Vagina (tissue), 2 donors: ENCODE results near the gene SLC34A3. TPM values are rescaled to one million over a fixed set of nuclear protein-coding genes. Genes with fewer than 3 reads are reported as not detected.

Source experiments
- DNase-seq, 2 donors: peaks; one replicate each; pipeline ENCODE4 v3.0.0-alpha.2; 2017; ENCODE audit errors: extremely low spot score in 2 of 2
- H3K27ac ChIP-seq: fragments of 200-600 bp; sonication (generic); one replicate; pipeline ENCODE4 v1.5.1; 2019
- H3K27me3 ChIP-seq: fragments of 200-600 bp; sonication (generic); one replicate; pipeline ENCODE4 v1.5.1; 2019
- H3K36me3 ChIP-seq, 2 donors: fragments of 200-600 bp; sonication (generic); one replicate each; pipeline ENCODE4 v1.5.1; 2017 to 2019
- H3K4me1 ChIP-seq: fragments of 200-600 bp; sonication (generic); one replicate; pipeline ENCODE4 v1.5.1; 2019
- H3K4me3 ChIP-seq, 2 donors: fragments of 200-600 bp; sonication (generic); 1 replicate in 1 of 2; 2 replicates in 1 of 2; pipeline ENCODE4 v1.5.1; 2016 to 2019
- H3K9me3 ChIP-seq: fragments of 200-600 bp; sonication (generic); one replicate; pipeline ENCODE4 v1.5.1; 2019
- POLR2A ChIP-seq, 2 donors: fragments of 450-650 bp; IDR thresholded peaks; one replicate each; pipeline ENCODE4 v1.6.1; 2017; ENCODE audit warnings: antibody characterized with exemption in 2 of 2, mild to moderate bottlenecking in 2 of 2, moderate library complexity in 2 of 2
- POLR2AphosphoS5 ChIP-seq, 2 donors: sonication (generic); formaldehyde crosslinking; IDR thresholded peaks; one replicate each; pipeline ENCODE4 v1.9.0; 2017; ENCODE audit warnings: antibody characterized with exemption in 2 of 2, mild to moderate bottlenecking in 2 of 2, low read depth in 1 of 2; ENCODE audit not compliant: insufficient read depth in 1 of 2
- intact Hi-C: fragments of 100-400 bp; cut with DNase I; formaldehyde crosslinking; loops from one replicate; pipeline ENCODE4 v1.15.1; 2023
- total RNA-seq: library from RNA; depleted of rRNA; stranded (reverse); fragments of >200 nt; gene quantifications from one replicate; pipeline ENCODE4 v1.2.3, GENCODE V29; 2016
- TF ChIP-seq, protein P1 (sequence below), 3 experiments: fragments of 450-650 bp in 2 of 3; fragments of 200-600 bp in 1 of 3; sonication (generic) in 1 of 3; IDR thresholded peaks; one replicate each; pipeline ENCODE4 v1.5.1; 2017 to 2019; ENCODE audit warnings: antibody characterized with exemption in 3 of 3, mild to moderate bottlenecking in 2 of 3, moderate library complexity in 2 of 3

The SLC34A3 gene
- total RNA-seq, 1 donor from 2014 or later, result not detected

DNA sequence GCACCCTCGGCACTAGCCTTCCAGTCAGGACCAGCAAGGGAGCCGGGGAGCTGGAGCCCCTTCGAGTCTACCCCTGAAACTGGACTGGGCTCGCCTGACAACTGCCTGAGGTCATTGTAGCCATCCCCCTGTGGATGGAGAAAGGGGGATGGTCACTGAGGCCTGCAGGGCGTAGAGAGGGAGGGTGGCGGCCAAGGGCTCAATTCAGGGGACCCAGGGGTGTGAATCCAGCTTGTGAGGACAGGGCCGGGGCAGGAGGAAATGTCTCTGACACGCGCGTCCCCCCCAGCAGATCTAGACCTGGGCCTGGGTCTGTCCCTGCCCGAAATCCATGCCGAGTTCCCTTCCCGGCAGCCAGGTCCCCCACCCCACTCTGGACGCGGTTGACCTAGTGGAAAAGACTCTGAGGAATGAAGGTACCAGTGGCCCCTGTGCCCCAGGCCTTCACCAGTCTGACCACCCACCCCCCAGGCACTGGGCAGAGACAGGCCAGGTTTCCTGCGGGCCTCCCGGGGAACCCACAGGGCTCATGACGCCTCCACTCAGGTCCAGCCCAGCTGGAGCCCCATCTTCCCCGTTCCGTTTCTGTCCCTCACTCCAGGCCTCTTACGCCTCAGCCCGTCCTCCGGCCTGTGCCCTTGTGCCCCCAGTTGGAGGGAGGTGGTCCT is 805 bp downstream of the SLC34A3 start:
- H3K27ac ChIP-seq, result no peak overlapping the region
- no peaks in the 10 kb centered on the region for H3K9me3 ChIP-seq
- H3K36me3 ChIP-seq, result no peaks in the 10 kb centered on the region
- H3K4me1 ChIP-seq, result peaks cover 22% of the 10 kb centered on the region
- DNase-seq, result no peak
- TF ChIP-seq POLR2AphosphoS5 (IDR thresholded peaks at IDR 0.05; ENCODE audit: insufficient read depth in 1 of 2, low read depth in 1 of 2), result no peak
- TF ChIP-seq, protein P1, sequence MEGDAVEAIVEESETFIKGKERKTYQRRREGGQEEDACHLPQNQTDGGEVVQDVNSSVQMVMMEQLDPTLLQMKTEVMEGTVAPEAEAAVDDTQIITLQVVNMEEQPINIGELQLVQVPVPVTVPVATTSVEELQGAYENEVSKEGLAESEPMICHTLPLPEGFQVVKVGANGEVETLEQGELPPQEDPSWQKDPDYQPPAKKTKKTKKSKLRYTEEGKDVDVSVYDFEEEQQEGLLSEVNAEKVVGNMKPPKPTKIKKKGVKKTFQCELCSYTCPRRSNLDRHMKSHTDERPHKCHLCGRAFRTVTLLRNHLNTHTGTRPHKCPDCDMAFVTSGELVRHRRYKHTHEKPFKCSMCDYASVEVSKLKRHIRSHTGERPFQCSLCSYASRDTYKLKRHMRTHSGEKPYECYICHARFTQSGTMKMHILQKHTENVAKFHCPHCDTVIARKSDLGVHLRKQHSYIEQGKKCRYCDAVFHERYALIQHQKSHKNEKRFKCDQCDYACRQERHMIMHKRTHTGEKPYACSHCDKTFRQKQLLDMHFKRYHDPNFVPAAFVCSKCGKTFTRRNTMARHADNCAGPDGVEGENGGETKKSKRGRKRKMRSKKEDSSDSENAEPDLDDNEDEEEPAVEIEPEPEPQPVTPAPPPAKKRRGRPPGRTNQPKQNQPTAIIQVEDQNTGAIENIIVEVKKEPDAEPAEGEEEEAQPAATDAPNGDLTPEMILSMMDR (IDR thresholded peaks at IDR 0.05), result no peak
- no peak for TF ChIP-seq POLR2A (IDR thresholded peaks at IDR 0.05)
- no peak overlapping the region for H3K4me3 ChIP-seq
- H3K27me3 ChIP-seq, result peaks cover 4% of the 10 kb centered on the region
- intact Hi-C loops, result no loop called here

- peaks cover 4% of the 10 kb centered on the region for H3K27me3 ChIP-seq
- H3K9me3 ChIP-seq, result no peaks in the 10 kb centered on the region
- intact Hi-C loops, result no loop called here
Measured at GRCh38 chr9:137232101-137232500, 1.4 kb downstream of the SLC34A3 start.

DNA sequence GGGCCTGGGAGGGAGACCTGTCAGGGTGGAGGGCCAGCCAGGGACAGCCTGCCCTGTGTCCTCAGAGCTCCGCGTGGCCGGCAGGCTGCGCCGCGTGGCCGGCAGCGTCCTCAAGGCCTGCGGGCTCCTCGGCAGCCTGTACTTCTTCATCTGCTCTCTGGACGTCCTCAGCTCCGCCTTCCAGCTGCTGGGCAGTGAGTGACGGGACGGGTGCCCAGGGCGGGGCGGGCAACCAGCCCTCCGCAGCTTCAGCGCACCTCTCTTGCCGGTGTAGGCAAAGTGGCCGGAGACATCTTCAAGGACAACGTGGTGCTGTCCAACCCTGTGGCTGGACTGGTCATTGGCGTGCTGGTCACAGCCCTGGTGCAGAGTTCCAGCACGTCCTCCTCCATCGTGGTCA is 1.8 kb downstream of the SLC34A3 start:
- TF ChIP-seq POLR2AphosphoS5 (IDR thresholded peaks at IDR 0.05; ENCODE audit: insufficient read depth in 1 of 2, low read depth in 1 of 2) (no peak), POLR2A (IDR thresholded peaks at IDR 0.05) (no peak)
- TF ChIP-seq, protein P1 (IDR thresholded peaks at IDR 0.05), result no peak
- no peaks in the 10 kb centered on the region for H3K36me3 ChIP-seq
- H3K9me3 ChIP-seq, result no peaks in the 10 kb centered on the region
- peaks cover 23% of the 10 kb centered on the region for H3K4me1 ChIP-seq
- no peak overlapping the region for H3K27ac ChIP-seq
- no peak for DNase-seq
- intact Hi-C loops, result no loop called here
- H3K27me3 ChIP-seq, result peaks cover 4% of the 10 kb centered on the region
- H3K4me3 ChIP-seq, result no peak overlapping the region

More at GRCh38 chr9:137232101-137232500, 1.4 kb downstream of the SLC34A3 start:
- TF ChIP-seq POLR2A (IDR thresholded peaks at IDR 0.05), result no peak
- TF ChIP-seq, protein P1 (IDR thresholded peaks at IDR 0.05), result no peak
- no peak for TF ChIP-seq POLR2AphosphoS5 (IDR thresholded peaks at IDR 0.05; ENCODE audit: insufficient read depth in 1 of 2, low read depth in 1 of 2)
- H3K4me3 ChIP-seq, result no peak overlapping the region
- H3K4me1 ChIP-seq, result peaks cover 23% of the 10 kb centered on the region
- DNase-seq, result no peak
- no peaks in the 10 kb centered on the region for H3K36me3 ChIP-seq
- H3K27ac ChIP-seq, result no peak overlapping the region

- Histone ChIP-seq H3K27me3 (peaks cover 4% of the 10 kb centered on the region), H3K36me3 (no peaks in the 10 kb centered on the region), H3K9me3 (no peaks in the 10 kb centered on the region), H3K27ac (no peak overlapping the region), H3K4me1 (peaks cover 24% of the 10 kb centered on the region), H3K4me3 (no peak overlapping the region)
- DNase-seq, result no peak
- no peak for TF ChIP-seq POLR2A (IDR thresholded peaks at IDR 0.05)
- no peak for TF ChIP-seq POLR2AphosphoS5 (IDR thresholded peaks at IDR 0.05; ENCODE audit: insufficient read depth in 1 of 2, low read depth in 1 of 2)
- TF ChIP-seq, protein P1 (IDR thresholded peaks at IDR 0.05), result no peak
- intact Hi-C loops, result no loop called here
Measured at GRCh38 chr9:137233143-137233980, 2.7 kb downstream of the SLC34A3 start.
